UCSD-AML1 (cell line): ENCODE results near the gene USP13.
"Not testable (repeated sequence)": the region's sequence is repeated elsewhere in the genome, so short reads cannot be mapped to it uniquely, and the experiment has no call there.

Experiments used
- DNase-seq: peaks from one replicate; lab custom pipeline; 2025; ENCODE audit not compliant: unreplicated experiment; lab: John Stamatoyannopoulos, UW

USP13 gene

GRCh38 chr3:179652447-179653095 is at the start of gene USP13:
Gene USP13 (plus strand): TSS chr3:179653040. CDS start chr3:179653226, 186 bp downstream.
- DNase-seq = peak; percentile 63

DNA sequence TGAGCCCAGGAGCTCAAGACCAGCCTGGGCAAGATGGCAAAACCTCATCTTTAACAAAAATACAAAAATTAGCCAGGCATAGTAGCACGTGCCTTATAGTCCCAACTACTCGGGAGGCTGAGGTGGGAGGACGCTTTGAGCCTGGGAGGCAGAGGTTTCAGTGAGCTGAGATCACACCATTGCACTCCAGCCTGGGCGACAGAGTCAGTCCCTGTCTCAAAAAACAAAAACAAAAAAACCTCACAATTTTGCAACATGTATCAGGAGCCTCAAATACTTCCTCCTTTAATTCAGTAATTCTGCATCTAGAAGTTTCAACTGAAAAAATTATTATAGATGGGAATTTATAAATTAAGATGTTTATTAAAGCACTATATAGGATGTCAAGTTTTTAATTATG is 49.5 kb upstream of the USP13 start:
- DNase-seq = no peak

DNA sequence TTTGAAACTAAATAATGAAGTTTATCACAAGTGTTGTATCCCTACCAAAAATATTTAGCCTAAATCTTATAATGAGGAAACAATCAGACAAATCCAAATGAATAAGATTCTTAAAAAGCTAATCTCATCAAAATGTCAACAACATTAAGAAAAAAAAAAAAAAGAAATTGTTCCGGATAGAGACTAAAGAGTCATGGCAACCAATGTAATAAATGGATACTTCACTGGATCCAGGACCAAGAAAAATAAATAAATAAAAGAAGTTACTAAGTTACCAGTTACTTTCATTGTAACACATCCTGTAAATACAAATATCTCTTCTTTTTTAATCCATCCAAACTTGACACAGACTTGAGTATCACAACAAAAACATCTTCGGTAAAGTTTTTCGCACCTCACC is 49.0 kb upstream of the USP13 start:
- no peak for DNase-seq

DNA sequence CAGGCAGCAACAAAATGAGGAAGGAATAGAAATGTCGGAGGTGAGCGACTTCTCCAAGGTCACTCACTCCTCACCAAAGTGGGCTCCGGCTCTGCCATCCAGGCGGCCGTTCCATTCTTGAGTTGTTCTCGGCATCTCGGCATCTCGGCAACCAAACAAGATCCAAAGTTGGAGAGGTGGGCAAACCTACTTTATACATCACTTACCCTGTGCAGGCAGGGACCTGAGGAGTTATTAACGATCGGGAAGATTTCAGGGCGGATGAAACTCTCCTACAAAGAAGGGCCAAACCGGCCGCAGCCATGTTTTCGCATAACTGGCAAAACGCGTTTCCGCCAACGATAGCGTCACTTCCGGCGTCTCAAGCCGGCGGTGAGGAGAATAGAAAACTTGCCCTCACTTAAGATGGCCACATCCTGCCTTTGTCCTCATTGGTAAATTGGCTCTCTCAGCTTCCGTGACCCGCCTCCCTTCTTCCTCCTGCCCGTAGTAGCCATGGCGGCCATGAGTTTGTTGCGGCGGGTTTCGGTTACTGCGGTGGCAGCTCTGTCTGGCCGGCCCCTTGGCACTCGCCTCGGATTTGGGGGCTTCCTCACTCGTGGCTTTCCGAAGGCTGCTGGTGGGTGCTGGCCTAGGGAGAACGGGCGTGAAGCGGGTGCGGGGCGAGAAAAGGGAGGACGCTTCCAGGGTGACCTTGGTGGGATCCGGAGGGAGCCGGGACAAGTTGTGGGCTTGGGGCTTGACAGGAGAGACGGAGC is 48.3 kb upstream of the USP13 start, which contains the start of the genes MRPL47 and NDUFB5:
MRPL47 (minus strand) TSS at position 318 of the 758 bp plus-strand sequence; CDS start at position 304, 14 bp downstream.
NDUFB5 (plus strand) TSS at position 474 of the 758 bp plus-strand sequence; CDS start at position 496, 22 bp downstream.
- peak; percentile 92 for DNase-seq

DNA sequence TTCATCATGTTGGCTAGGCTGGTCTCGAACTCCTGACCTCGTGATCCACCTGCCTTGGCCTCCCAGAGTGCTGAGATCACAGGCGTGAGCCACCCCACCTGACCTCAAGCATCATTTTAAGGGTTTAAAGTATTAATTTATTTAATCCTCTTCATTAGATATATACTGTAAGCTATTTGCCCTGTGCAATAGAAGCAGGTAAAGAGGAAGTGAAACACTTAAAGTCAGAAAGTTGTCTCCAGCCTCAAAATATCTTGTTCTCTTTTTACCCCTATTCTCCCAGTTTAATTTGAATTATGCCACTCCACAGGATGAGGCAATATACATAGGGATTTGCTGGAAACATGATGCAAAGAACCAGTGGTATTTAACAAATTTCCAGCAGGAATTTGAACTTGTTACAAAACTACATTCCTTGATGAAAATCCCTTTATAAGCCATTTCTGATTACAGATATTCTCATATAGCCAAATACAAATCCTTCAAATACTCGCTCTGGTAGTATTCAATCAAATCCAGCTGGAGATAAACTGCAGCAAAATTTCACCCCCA is 46.2 kb upstream of the USP13 start:
- DNase-seq = no peak

- DNase-seq = no peak
Measured at GRCh38 chr3:179608931-179609720, 43.7 kb upstream of the USP13 start.

- DNase-seq = no peak
Measured at GRCh38 chr3:179610066-179610465, 42.8 kb upstream of the USP13 start.

GRCh38 chr3:179613807-179614206 is 39.0 kb upstream of the USP13 start:
- DNase-seq = no peak

- DNase-seq = no peak
Measured at GRCh38 chr3:179615458-179616173, 37.2 kb upstream of the USP13 start.

DNA sequence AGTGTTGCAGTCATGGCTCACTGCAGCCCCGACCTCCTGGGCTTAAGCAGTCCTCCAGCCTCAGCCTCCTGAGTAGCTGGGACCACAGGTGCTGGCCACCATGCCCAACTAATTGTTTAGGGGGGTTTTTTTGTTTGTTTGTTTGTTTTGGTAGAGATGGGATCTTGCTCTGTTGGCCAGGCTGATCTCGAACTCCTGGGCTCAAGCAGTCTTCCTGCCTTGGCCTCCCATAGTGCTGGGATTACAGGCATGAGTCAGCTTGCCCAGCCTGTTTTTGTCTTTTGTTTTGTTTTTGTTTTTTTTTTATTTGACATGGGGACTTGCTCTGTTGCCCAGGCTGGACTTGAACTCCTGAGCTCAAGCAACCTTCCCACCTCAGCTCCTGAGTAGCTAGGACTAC is 30.8 kb upstream of the USP13 start:
- no peak for DNase-seq

DNA sequence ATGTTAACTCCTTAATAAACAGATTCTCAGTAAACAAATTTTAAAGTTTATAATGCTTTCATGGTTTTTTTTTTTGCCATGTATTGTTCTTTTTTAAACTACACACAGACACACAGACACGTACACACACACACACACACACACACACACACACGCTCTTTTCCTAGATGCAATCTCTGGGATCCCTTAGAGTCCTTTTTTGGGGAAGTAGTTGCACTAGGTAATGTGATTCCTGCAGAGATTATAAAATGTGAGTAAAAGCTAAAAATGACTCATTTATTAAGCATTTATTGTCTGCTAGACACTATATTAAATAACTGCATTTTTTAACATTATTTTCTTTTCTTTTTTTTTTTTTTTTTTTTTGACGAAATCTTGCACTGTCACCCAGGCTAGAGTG is 28.4 kb upstream of the USP13 start:
- no peak for DNase-seq

GRCh38 chr3:179630753-179631451 is 21.9 kb upstream of the USP13 start:
- no peak for DNase-seq

GRCh38 chr3:179640469-179640868 is 12.4 kb upstream of the USP13 start:
- DNase-seq = no peak

DNA sequence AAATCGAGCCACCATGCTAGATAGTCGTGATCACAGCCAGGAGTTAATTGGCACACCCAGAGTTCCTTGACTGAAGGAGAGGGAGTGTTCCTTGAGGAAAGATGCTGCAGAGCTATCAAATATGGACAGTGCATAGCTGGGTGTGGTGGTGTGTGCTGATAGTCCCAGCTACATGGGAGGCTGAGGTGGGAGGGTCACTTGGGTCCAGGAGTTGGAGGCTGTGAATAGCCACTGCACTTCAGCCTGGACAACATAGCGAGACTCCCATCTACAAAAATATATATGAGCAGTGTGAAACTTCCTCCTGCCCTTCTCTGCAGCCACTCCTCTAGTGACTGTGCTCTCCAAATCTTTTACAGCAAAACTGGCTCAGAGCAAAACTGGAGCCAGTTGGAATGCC is 10.0 kb upstream of the USP13 start:
- no peak for DNase-seq

DNA sequence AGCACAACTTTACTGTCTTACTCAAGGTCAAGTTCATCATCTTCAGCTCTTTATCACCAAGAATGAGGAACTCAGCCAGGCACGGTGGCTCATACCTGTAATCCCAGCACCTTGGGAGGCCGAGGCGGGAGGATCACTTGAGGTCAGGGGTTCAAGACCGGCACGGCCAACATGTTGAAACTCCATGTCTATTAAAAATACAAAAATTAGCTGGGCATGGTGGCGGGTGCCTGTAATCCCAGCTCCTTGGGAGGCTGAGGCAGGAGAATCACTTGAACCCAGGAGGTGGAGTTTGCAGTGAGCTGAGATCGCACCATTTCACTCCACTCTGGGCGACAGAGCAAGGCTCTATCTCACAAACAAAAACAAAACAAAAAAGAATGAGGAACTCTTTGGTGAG is 9.0 kb upstream of the USP13 start:
- not testable (repeated sequence) for DNase-seq

DNA sequence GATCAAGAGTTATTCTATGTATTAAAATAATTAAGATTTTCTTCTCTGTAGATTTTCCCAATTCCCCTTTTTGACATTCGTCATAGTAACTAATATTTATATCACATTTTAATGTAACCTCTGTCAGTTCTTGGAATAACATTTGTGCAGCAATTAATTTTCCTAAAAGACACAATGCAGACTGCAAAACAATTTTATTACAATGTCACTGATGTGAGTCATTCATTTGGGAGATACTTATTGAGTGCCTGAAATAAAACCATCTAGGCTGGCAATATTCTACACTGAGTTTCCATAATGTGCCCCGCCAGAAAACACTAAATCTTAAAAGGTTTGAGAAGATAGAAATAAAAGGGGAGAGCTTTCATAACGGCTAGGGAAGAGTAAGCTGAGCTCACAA is 6.7 kb upstream of the USP13 start:
- no peak for DNase-seq

DNA sequence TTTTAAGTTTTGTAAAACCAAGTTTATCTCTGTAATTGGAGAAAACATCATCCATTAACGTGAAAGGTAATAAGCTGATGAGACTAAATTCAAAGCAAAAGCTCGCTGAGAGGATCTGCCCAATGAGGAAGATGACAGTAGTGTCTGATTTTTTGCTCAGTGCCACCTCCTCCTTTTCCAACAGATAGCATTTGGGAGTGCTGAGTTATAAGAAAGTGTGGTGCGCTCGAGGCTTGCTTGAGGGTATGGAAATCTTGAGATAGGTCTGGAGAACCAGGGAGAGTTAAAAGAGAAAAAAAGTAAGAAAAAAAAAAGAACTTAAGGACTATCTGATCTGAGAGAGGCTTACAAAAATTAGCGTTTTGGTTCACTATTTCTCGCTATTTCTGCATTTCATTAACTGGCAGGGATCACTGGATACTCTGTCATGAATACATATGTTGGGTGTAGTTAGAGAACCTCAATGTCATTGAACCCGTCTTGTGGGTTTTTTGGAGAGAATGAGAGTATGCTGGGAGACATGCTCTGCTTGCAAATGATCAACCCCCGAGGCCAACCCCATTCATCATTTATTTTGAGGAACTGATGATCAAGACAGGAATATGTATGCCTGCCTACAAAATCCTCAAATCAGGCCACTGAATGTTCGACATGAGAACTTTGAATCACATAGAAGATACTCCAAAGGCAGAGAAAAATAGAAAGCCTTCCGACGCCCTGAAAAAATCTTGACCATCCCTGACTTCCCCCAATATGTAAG is 973 bp upstream of the USP13 start:
- DNase-seq = no peak

GRCh38 chr3:179653096-179653797 is 407 bp downstream of the USP13 start:
- peak; percentile 66 for DNase-seq

GRCh38 chr3:179655236-179655635 is 2.4 kb downstream of the USP13 start:
- DNase-seq = no peak
